Stimulated activated naive CD8-positive, alpha-beta T cell treated with anti-CD3 and anti-CD28 coated beads, Interleukin-15, Interleukin-2, amounts not matched to agents 100 ng/mL and 50 ng/mL, for 24 hours (primary cell): ENCODE measurements around the gene MRGPRX2.

Source experiments
- H3K27ac Mint-ChIP-seq: one replicate; pipeline ENCODE4 v1.8.0; 2021; ENCODE audit warnings: mild to moderate bottlenecking, mixed read lengths
- H3K27me3 Mint-ChIP-seq: one replicate; pipeline ENCODE4 v1.8.0; 2021; ENCODE audit warnings: mixed read lengths
- H3K36me3 Mint-ChIP-seq: one replicate; pipeline ENCODE4 v1.8.0; 2021; ENCODE audit warnings: low read depth, mixed read lengths
- H3K4me1 Mint-ChIP-seq: one replicate; pipeline ENCODE4 v1.8.0; 2021; ENCODE audit warnings: low read depth, mixed read lengths
- H3K4me3 Mint-ChIP-seq: one replicate; pipeline ENCODE4 v1.8.0; 2021; ENCODE audit warnings: mild to moderate bottlenecking, mixed read lengths
- H3K9me3 Mint-ChIP-seq: one replicate; pipeline ENCODE4 v1.8.0; 2021; ENCODE audit warnings: mixed read lengths

The MRGPRX2 gene

DNA sequence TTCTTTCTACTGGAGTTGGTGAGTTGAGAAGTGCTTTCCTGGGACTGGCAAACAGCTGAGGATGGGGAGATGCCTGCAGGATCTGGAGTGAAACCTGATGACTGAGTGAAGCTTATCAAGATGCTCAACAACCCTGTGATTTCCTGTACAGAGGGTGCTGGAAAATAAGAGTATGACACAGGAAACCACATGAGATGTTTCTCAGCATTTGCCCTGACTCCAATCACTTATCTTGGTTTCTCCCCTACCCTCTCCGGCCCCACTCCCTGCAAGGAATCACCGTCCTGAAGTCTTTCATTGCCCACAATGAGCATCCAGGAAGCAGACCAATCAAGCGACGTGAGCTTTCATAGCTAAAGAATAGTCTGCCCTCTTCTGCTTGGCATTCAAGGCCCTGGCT is at the start of gene MRGPRX2:
MRGPRX2 (minus strand) TSS at position 89 of the 400 bp plus-strand sequence. CDS start 4,315 bp downstream, outside the sequence.
- no peak within 1 kb of the TSS for H3K27ac Mint-ChIP-seq
- no peaks in the 10 kb centered on the region for H3K36me3 Mint-ChIP-seq
- no peaks in the 10 kb centered on the region for H3K9me3 Mint-ChIP-seq
- no peak within 1 kb of the TSS for H3K4me3 Mint-ChIP-seq
- H3K27me3 Mint-ChIP-seq, result peaks cover 26% of the 10 kb centered on the region
- H3K4me1 Mint-ChIP-seq, result peaks cover 21% of the 10 kb centered on the region

DNA sequence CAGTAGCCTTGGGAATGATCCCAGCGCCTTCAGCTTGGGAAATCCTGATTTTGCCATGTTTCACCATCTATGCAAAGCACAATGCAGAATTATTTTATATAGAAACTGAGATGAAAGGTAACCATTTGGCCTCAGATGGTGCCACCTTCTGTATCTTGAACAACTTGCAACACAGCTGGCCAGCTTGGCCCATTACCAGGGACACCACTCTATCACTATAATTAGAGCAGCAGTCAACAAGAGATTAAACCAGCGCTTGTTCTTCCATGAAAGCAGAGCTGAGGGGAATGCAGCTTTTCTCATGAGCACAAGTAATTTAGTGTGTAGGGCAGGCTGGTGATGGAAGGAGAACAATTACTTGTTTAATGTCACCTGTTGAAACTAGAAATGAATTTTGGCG is 49.8 kb upstream of the MRGPRX2 start:
- no peaks in the 10 kb centered on the region for H3K27me3 Mint-ChIP-seq
- no peaks in the 10 kb centered on the region for H3K36me3 Mint-ChIP-seq
- H3K9me3 Mint-ChIP-seq, result no peaks in the 10 kb centered on the region
- H3K4me1 Mint-ChIP-seq, result peaks cover 4% of the 10 kb centered on the region
- no peak overlapping the region for H3K27ac Mint-ChIP-seq
- no peak overlapping the region for H3K4me3 Mint-ChIP-seq

DNA sequence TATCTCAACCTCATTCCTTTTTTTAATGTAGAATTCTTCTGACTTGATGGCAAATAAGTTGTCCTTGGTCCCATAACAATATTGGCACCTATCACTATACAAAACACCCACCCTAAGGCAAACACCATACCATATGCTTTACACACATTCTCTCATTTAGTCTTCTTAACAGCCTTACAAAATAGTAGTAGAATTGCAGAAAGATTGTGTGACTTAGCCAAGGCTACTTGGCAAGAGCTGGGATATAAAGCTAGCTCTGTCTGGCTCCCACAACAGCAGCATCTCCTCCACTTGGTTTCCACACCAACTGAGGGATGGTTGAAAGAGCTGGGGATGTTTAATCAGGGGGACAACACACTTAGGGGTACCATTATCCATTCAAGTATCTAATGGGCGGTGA is 46.6 kb upstream of the MRGPRX2 start:
- Mint-ChIP-seq H3K9me3 (no peaks in the 10 kb centered on the region), H3K4me1 (peaks cover 4% of the 10 kb centered on the region), H3K4me3 (no peak overlapping the region), H3K27ac (no peak overlapping the region), H3K36me3 (no peaks in the 10 kb centered on the region), H3K27me3 (peaks cover 10% of the 10 kb centered on the region)

DNA sequence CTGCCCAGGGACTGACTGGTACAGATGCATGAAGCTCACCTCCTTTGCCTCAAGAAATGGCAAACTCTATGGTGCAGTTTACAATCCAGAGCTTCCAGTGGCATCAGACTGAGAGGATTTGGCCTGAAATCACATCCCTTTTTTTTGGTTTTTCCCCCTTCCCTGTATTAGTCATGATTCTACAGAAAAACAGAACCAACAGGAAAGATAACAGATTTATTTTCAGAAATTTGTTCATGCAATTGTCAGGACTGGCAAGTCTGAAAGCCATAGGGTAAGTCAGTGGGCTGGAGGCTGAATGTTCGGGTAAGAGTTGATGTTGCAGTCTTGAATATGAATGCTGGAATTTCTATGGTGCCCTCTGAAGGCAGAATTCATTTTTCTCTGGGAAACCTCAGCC is 44.5 kb upstream of the MRGPRX2 start:
- peaks cover 3% of the 10 kb centered on the region for H3K9me3 Mint-ChIP-seq

DNA sequence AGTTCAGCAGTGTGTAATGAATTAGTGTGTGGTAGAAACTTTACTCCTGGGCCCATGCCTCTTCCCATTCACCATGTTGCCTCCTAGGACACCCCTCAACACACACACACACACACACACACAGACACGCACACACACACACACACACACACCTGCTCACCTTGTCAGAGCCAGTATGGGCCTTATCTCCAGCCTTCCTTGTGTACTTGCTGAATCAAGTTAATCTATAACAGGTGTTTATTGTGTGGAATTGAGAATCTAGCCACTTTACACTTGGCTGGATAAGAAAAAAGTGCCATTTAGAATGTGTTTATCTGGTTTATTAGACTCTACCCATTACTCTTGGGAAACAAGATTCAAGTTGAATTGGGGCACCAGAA is 42.0 kb upstream of the MRGPRX2 start:
- Mint-ChIP-seq H3K4me1 (no peaks in the 10 kb centered on the region), H3K27ac (no peak overlapping the region), H3K27me3 (peaks cover 18% of the 10 kb centered on the region), H3K36me3 (no peaks in the 10 kb centered on the region), H3K4me3 (no peak overlapping the region), H3K9me3 (peaks cover 3% of the 10 kb centered on the region)

More for the DNA sequence above, 44.5 kb upstream of the MRGPRX2 start:
- H3K36me3 Mint-ChIP-seq, result no peaks in the 10 kb centered on the region
- peaks cover 4% of the 10 kb centered on the region for H3K4me1 Mint-ChIP-seq
- H3K27ac Mint-ChIP-seq, result no peak overlapping the region
- H3K4me3 Mint-ChIP-seq, result no peak overlapping the region
- peaks cover 10% of the 10 kb centered on the region for H3K27me3 Mint-ChIP-seq

DNA sequence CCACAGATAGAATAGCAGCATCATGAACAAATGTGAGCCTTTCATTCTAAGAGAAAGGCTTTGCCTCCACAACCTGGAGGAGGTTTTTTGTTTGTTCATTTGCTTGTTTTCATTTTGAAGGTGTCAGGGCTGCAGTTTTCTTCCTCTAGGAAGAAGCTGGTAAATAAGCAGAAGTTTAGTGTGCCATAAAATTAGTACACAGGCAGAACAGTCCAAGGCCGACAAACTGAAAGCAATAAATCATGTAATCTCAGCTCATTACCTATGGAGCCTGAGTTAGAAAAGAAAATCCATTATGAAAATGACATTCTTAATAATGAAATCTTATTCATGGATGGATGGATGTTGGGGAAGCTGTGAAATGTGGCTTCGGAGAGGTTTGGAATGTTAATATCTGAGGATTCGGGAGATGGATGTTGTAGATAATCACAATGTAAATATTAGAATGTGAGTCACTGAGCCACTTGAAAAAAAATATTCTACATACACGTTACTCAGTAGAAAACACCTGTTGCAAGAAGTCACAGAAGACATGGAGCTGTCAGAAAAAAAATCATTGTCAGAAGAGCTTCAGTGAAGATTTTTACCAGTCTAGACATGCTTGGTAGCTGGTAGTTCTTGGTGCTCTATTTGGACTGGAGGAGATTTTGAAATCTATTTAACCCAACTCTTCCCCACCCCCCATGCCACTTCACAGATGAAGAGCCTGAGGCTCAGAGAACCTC is 41.4 kb upstream of the MRGPRX2 start:
- Mint-ChIP-seq H3K4me3 (no peak overlapping the region), H3K36me3 (no peaks in the 10 kb centered on the region), H3K9me3 (peaks cover 3% of the 10 kb centered on the region), H3K4me1 (no peaks in the 10 kb centered on the region), H3K27me3 (peaks cover 21% of the 10 kb centered on the region), H3K27ac (no peak overlapping the region)

DNA sequence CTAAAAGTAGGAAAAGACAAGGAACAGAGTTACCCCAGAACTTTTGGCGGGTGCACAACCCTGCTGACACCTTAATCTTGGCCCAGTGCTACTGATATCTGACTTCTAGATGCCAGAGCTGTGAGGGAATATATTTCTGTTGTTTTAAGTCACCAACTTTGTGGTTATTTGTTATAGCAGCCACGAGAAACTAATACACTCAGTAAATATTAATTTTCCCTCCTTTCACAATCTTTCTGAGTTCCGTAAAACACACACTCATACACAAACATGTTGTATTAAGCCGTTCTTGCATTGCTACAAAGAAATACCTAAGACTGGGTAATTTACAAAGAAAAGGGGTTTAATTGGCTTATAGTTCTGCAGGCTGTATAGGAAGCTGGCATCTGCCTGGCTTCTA is 40.4 kb upstream of the MRGPRX2 start:
- H3K27me3 Mint-ChIP-seq, result peaks cover 29% of the 10 kb centered on the region
- H3K4me1 Mint-ChIP-seq, result no peaks in the 10 kb centered on the region
- H3K4me3 Mint-ChIP-seq, result no peak overlapping the region
- H3K27ac Mint-ChIP-seq, result no peak overlapping the region
- peaks cover 3% of the 10 kb centered on the region for H3K9me3 Mint-ChIP-seq
- no peaks in the 10 kb centered on the region for H3K36me3 Mint-ChIP-seq

DNA sequence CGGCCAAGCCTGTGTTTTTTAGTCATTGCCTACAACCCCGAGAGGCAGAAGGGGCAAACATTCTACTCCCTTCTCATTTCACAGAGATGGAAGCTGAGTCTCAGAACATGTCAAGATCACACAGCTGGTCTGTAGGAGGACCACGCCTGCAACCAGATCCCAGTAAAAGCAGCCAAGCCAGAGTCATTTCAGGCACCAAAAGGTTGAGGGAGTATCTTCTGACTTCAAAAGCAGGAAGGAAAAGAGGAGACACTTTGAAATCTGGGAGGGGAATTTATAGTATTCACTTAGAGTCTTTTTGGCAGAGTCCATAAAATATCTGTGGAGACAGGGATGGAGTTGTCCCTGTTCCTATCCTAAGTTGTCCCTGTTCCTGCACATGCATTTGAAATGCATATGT is 38.6 kb upstream of the MRGPRX2 start:
- no peak overlapping the region for H3K27ac Mint-ChIP-seq
- H3K4me1 Mint-ChIP-seq, result no peaks in the 10 kb centered on the region
- no peak overlapping the region for H3K4me3 Mint-ChIP-seq
- H3K36me3 Mint-ChIP-seq, result no peaks in the 10 kb centered on the region
- H3K27me3 Mint-ChIP-seq, result peaks cover 28% of the 10 kb centered on the region
- peaks cover 3% of the 10 kb centered on the region for H3K9me3 Mint-ChIP-seq

DNA sequence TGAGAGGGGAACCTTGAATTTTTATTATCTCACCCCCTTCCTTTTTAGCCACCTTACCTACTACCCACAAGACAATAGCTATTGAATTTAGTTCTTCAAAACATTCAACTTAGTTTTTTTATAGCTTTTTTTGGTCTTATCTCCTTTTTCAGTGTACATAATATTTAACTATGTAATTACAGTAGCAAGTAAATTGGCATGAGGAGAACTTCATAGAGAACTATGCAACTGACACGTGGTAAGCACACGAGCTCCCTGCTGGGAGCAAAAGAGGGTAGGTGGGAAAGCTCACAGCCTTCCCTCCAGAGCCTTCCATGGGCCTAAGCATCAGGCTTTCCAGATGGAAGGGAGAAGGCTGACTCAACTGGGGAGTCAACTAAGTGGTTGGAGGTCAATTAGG is 34.3 kb upstream of the MRGPRX2 start:
- Mint-ChIP-seq H3K27ac (no peak overlapping the region), H3K4me1 (no peaks in the 10 kb centered on the region), H3K4me3 (no peak overlapping the region), H3K9me3 (no peaks in the 10 kb centered on the region), H3K27me3 (peaks cover 34% of the 10 kb centered on the region), H3K36me3 (no peaks in the 10 kb centered on the region)

DNA sequence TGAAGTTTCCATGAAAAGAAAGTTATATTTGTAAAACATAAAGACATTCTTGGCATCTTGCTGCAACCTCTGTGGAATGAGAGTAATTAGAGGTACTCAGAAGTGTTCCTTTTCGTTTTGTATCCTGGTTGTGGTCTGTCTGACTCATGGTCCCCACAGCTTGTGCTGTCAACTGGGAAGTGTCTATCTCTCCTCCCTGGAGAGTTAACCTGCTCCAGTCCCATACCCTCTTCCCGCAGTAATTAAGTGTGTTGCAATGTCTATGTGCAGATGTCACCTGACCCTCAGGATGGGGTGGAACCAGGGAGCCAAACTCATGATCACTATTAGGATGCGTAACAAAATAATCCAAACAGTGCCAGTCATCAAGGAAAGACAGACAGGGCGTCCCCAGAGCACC is 33.5 kb upstream of the MRGPRX2 start:
- H3K27me3 Mint-ChIP-seq, result peaks cover 34% of the 10 kb centered on the region
- H3K27ac Mint-ChIP-seq, result no peak overlapping the region
- H3K36me3 Mint-ChIP-seq, result no peaks in the 10 kb centered on the region
- no peaks in the 10 kb centered on the region for H3K9me3 Mint-ChIP-seq
- no peak overlapping the region for H3K4me3 Mint-ChIP-seq
- no peaks in the 10 kb centered on the region for H3K4me1 Mint-ChIP-seq

DNA sequence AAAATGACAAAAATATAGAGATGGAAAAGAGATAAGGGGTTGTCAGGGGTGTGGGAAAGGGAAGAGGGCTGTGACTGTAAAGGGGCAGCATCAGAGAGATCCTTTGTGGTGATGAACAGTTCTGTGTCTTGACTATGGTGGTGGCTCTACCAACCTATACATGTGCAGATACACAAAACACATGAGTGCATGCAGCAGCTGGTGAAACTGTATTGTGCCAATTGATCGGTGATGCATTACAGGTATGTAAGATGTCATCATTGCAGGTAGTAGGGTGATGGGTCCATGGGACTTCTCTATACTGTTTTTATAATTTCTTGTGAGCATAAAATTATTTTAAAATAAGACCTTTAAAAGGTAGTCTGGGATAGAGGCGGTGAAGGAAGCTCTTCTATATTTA is 32.3 kb upstream of the MRGPRX2 start:
- Mint-ChIP-seq H3K36me3 (no peaks in the 10 kb centered on the region), H3K9me3 (no peaks in the 10 kb centered on the region), H3K4me3 (no peak overlapping the region), H3K4me1 (no peaks in the 10 kb centered on the region), H3K27ac (no peak overlapping the region), H3K27me3 (peaks cover 28% of the 10 kb centered on the region)

DNA sequence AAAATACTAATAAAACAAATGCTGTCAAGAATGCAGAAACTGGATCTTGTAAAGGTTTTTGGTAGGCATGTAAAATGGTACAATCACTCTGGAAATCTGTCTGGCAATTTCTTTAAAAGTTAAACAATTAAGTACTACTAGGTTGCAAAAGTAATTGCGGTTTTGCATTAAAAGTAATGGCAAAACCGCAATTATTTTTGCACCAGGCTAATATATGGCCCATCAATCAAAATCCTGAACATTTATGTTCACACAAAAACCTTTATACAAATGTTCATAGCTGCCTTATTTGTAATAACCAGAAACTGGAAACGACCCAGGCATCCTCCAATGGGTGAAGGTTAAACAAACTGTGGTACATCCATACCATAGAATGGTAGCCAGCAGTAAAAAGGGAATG is 31.8 kb upstream of the MRGPRX2 start:
- no peak overlapping the region for H3K27ac Mint-ChIP-seq
- peaks cover 25% of the 10 kb centered on the region for H3K27me3 Mint-ChIP-seq
- H3K4me3 Mint-ChIP-seq, result no peak overlapping the region
- H3K9me3 Mint-ChIP-seq, result no peaks in the 10 kb centered on the region
- no peaks in the 10 kb centered on the region for H3K36me3 Mint-ChIP-seq
- H3K4me1 Mint-ChIP-seq, result no peaks in the 10 kb centered on the region

DNA sequence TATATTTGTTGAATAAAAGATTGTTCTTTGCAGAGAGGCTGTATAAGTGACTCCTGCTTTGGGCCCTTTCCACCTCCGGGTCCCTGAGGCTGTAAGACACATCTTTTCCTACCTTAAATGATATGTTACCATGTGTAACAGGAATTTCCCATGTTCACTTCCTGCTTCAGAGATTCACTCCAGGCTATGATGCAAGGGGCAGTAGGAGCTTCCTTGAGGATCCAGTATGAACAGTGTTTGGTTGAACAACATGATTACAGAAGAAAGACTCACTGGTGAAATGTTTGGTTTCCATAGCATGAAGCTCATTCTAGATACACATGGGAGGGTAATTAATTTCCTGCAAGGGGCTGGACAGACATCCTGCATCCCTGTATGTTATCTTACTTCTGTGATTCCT is 30.8 kb upstream of the MRGPRX2 start:
- peaks cover 19% of the 10 kb centered on the region for H3K27me3 Mint-ChIP-seq
- H3K4me3 Mint-ChIP-seq, result no peak overlapping the region
- H3K27ac Mint-ChIP-seq, result no peak overlapping the region
- H3K9me3 Mint-ChIP-seq, result no peaks in the 10 kb centered on the region
- H3K4me1 Mint-ChIP-seq, result no peaks in the 10 kb centered on the region
- H3K36me3 Mint-ChIP-seq, result no peaks in the 10 kb centered on the region

DNA sequence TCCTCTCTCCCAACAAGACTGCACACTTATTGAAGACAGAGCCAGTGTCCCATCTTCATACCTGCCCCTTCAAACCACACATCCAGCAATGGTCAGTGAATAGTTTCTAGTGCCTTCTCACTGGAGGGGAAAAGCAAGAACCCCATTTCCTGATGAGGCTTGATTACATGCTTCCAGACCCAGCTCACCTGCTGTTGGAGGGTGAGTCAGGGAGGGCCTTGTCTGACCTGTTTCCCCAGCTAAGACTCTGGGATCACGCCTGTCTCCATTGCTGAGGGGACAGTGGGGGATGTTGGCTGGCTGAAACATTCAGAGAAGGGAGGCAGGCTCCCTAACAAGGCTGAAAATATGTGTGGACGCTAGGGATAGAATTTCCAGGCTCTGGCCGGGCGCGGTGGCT is 28.9 kb upstream of the MRGPRX2 start:
- no peaks in the 10 kb centered on the region for H3K36me3 Mint-ChIP-seq
- no peaks in the 10 kb centered on the region for H3K9me3 Mint-ChIP-seq
- no peak overlapping the region for H3K4me3 Mint-ChIP-seq
- no peaks in the 10 kb centered on the region for H3K4me1 Mint-ChIP-seq
- H3K27ac Mint-ChIP-seq, result no peak overlapping the region
- peaks cover 15% of the 10 kb centered on the region for H3K27me3 Mint-ChIP-seq

DNA sequence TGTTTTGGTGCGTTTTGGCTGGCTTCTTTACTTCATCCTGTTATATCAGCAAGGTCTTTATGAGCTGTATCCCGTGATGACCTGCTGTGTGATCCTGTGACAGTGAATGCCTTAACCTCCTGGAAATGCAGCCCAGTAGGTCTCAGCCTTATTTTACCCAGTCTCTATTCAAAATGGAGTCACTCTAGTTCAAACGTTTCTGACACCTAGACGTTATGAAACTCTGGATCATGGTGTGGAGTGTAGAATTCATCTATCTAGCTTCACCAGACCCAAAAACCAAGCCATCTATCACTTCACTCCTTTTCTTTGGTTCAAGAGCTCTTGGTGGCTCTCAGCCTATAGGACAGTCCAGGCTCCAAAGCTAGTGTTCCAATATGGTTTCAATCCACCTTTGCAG is 28.3 kb upstream of the MRGPRX2 start:
- Mint-ChIP-seq H3K27me3 (peaks cover 15% of the 10 kb centered on the region), H3K4me1 (no peaks in the 10 kb centered on the region), H3K4me3 (no peak overlapping the region), H3K27ac (no peak overlapping the region), H3K9me3 (no peaks in the 10 kb centered on the region), H3K36me3 (no peaks in the 10 kb centered on the region)

DNA sequence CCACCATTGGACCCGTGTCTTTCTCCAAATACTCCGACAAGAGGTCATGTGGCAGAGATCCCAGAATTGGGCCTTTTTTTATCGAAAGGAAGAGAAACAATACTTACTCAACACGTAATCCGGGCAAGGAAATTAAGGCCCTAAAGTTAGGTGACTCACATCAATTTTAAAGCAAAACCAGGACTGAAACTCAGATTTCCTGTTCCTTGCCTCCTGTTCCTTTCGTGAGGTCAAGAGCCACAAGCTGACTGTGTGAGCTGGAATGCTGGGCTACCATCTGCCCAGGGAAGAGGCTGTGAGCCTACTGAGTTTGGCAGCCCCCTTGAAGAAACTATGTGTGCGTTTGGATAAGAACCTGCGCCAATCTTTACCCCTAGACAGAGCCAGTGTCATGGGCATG is 27.1 kb upstream of the MRGPRX2 start:
- peaks cover 11% of the 10 kb centered on the region for H3K27me3 Mint-ChIP-seq
- H3K27ac Mint-ChIP-seq, result no peak overlapping the region
- H3K9me3 Mint-ChIP-seq, result no peaks in the 10 kb centered on the region
- H3K36me3 Mint-ChIP-seq, result no peaks in the 10 kb centered on the region
- no peak overlapping the region for H3K4me3 Mint-ChIP-seq
- no peaks in the 10 kb centered on the region for H3K4me1 Mint-ChIP-seq
